RWPE2 (cell line): ENCODE results near the gene RAC2.

Source experiments
- ATAC-seq: fragments of 200-7000 bp; cut with Tn5 transposase; 3 replicates; pipeline ENCODE4 v1.9.1; 2021; ENCODE audit warnings: low read depth
- DNase-seq: peaks from one replicate; pipeline ENCODE4 v3.0.0-alpha.2; 2020; ENCODE audit warnings: low spot score
- H3K27ac ChIP-seq: fragments of 450-650 bp; 2 replicates; pipeline ENCODE4 v1.5.1; 2017; ENCODE audit warnings: mild to moderate bottlenecking; ENCODE audit not compliant: poor library complexity, severe bottlenecking
- H3K27me3 ChIP-seq: fragments of 250-450 bp; sonication (Bioruptor Pico); 2 replicates; pipeline ENCODE4 v1.5.1; 2021; ENCODE audit warnings: mild to moderate bottlenecking, moderate library complexity; ENCODE audit not compliant: insufficient read depth, poor library complexity, severe bottlenecking
- H3K36me3 ChIP-seq: fragments of 250-450 bp; sonication (Bioruptor Pico); 2 replicates; pipeline ENCODE4 v1.5.1; 2020; ENCODE audit warnings: low read depth, mild to moderate bottlenecking, moderate library complexity
- H3K4me1 ChIP-seq: fragments of 250-450 bp; sonication (Bioruptor Pico); 2 replicates; pipeline ENCODE4 v1.5.1; 2021; ENCODE audit warnings: mild to moderate bottlenecking, moderate library complexity; ENCODE audit not compliant: insufficient read depth, poor library complexity, severe bottlenecking
- H3K4me3 ChIP-seq: fragments of 250-450 bp; sonication (Bioruptor Pico); 2 replicates; pipeline ENCODE4 v1.5.1; 2021; ENCODE audit warnings: mild to moderate bottlenecking, moderate library complexity; ENCODE audit not compliant: severe bottlenecking
- H3K9me3 ChIP-seq: fragments of 250-450 bp; sonication (Bioruptor Pico); 2 replicates; pipeline ENCODE4 v1.5.1; 2021; ENCODE audit warnings: mild to moderate bottlenecking, moderate library complexity; ENCODE audit not compliant: severe bottlenecking
- CTCF ChIP-seq: fragments of 450-650 bp; IDR thresholded peaks from one replicate; pipeline ENCODE4 v1.5.1; 2017; ENCODE audit warnings: mild to moderate bottlenecking, moderate library complexity; ENCODE audit not compliant: poor library complexity, severe bottlenecking

RAC2 gene

GRCh38 chr22:37273846-37274225 is 29.8 kb upstream of the RAC2 start:
- Histone ChIP-seq H3K4me1 (no peaks in the 10 kb centered on the region), H3K4me3 (no peak overlapping the region), H3K27me3 (no peaks in the 10 kb centered on the region), H3K9me3 (no peaks in the 10 kb centered on the region), H3K27ac (no peak overlapping the region), H3K36me3 (no peaks in the 10 kb centered on the region)
- no peak for ATAC-seq
- no peak for TF ChIP-seq CTCF
- DNase-seq: no peak

DNA sequence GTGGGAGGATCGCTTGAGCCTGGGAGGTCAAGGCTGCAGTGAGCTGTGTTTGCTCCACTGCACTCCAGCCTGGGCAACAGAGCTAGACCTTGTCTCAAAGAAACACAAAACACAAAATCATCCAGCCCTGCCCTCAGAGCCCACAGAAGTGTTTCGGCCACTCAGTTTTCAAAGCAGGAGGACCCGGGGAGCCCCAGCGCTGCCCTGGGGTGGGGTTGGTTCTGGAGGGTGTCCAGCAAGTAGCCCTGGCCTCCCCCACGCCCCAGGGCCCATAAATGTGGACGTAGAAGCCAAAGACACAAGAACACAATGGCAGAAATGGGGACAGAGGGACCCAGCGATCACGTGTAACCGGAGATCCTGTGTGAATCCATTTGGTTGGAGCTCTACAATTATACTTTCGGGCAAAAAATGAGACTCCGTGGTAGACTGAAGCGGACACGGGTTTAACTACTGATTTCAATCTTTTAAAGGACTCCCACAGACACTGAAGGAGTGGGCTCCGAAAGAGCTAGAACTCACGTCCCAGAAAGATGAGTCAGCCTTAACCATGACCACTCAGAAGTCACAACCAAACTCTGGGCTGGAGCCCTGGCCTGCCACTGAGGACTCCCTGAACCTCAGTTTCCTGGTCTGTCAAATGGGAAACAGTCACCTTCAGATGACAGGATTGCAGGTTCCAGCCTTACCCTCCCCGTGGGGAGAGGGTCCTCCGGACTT is 29.2 kb upstream of the RAC2 start:
- H3K4me1 ChIP-seq: no peaks in the 10 kb centered on the region
- H3K27me3 ChIP-seq: no peaks in the 10 kb centered on the region
- H3K36me3 ChIP-seq: no peaks in the 10 kb centered on the region
- H3K27ac ChIP-seq: no peak overlapping the region
- DNase-seq (no peak), ATAC-seq (no peak)
- H3K9me3 ChIP-seq: no peaks in the 10 kb centered on the region
- TF ChIP-seq CTCF: no peak
- H3K4me3 ChIP-seq: no peak overlapping the region

DNA sequence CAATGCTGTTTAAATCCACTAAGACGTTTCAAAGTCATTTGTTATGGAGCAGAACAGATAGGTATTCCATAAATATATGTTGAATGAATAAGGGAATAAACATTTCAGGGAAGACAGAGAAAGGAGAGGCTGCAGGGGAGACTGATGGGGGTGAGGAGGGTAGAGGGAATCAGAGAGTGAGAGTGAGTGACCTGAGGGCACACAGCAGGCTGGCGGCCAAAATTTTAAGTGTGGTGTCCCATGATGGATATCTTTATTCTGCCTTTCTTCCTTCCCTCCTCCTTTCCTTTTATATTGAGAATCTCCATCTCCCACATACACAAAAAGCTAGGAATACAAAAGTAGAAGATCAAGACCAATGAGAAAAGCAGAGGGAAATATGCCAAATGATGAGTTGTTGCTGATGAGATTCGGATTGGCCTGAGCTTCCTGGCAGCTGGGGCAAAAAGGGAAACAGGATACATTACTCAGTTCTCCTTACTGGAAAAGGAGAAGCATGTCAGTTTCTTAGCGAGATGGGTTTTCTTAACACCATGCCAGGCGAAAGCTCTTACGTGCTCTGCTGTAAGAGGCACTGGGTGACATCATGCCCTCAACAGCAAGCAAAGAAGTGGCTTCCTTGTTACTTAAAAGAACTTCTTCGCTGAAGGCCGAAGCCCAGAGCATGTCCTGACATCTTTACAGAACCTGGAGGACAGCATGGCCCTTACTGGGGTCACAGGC is 27.0 kb upstream of the RAC2 start:
- H3K27ac ChIP-seq: no peak overlapping the region
- no peaks in the 10 kb centered on the region for H3K9me3 ChIP-seq
- DNase-seq (no peak), ATAC-seq (no peak)
- no peak for TF ChIP-seq CTCF
- no peaks in the 10 kb centered on the region for H3K4me1 ChIP-seq
- H3K4me3 ChIP-seq: no peak overlapping the region
- no peaks in the 10 kb centered on the region for H3K36me3 ChIP-seq
- no peaks in the 10 kb centered on the region for H3K27me3 ChIP-seq

DNA sequence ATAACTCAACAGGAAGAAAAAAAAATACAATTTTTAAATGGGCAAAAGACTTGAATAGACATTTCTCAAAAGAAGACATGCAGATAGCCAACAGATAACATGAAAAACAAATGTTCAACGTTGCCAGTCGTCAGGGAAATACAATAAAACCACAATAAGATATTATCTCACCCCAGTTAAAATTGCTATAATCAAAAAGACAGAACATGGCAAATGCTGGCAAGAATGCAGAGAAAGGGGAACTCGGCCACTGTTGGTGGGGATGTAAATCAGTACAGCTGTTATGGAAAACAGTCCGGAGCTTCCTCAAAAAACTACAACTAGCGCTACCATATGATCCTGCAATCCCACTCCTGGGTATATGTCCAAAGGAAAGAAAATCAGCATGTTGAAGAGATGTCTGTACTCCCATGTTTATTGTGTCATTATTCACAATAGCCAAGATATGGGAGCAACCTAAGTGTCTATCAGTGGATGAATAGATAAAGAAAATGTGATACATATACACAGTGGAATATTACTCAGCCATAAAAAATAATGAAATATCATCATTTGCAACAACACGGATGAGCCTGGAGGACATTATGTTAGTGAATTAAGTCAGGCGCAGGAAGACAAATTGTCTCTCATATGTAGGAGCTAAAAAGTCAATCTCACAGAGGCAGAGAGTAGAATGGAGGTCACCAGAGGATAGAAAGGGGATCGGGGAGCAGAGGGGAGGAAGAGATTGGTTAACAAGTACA is 26.0 kb upstream of the RAC2 start:
- no peaks in the 10 kb centered on the region for H3K4me1 ChIP-seq

More for the DNA sequence above, 26.0 kb upstream of the RAC2 start:
- Histone ChIP-seq H3K4me3 (no peak overlapping the region), H3K9me3 (no peaks in the 10 kb centered on the region), H3K36me3 (no peaks in the 10 kb centered on the region), H3K27me3 (no peaks in the 10 kb centered on the region), H3K27ac (no peak overlapping the region)
- ATAC-seq: no peak
- no peak for DNase-seq
- TF ChIP-seq CTCF: no peak
